ENCODE results near the gene PTK6.
A peak's percentile ranks its signal among the peaks of the same experiment; 100 is the strongest.

The PTK6 gene

GRCh38 chr20:63536997-63537524, at the start of gene PTK6:
TSS of gene PTK6 (minus strand) at chr20:63537376. CDS start at chr20:63537314, 62 bp downstream.
- H3K4me1 ChIP-seq (ENCODE audit: control insufficient read depth, low read depth, low read length): no peaks in the 10 kb centered on the region
- H3K36me3 ChIP-seq (ENCODE audit: control insufficient read depth, low read depth, low read length): no peaks in the 10 kb centered on the region
- no peak within 1 kb of the TSS for H3K9ac ChIP-seq (ENCODE audit: low read length)
- H3K4me3 ChIP-seq (ENCODE audit: low read length): peak within 1 kb of the TSS; percentile 40
- H3K9me3 ChIP-seq (ENCODE audit: control insufficient read depth, low read depth, low read length): no peaks in the 10 kb centered on the region
- no peak within 1 kb of the TSS for H3K27ac ChIP-seq (ENCODE audit: low read length)
- H3K27me3 ChIP-seq (ENCODE audit: control insufficient read depth, insufficient read depth, low read length): no peaks in the 10 kb centered on the region

- Histone ChIP-seq H3K4me3 (ENCODE audit: low read length) (no peak overlapping the region), H3K4me1 (ENCODE audit: control insufficient read depth, low read depth, low read length) (no peaks in the 10 kb centered on the region), H3K9me3 (ENCODE audit: control insufficient read depth, low read depth, low read length) (no peaks in the 10 kb centered on the region), H3K36me3 (ENCODE audit: control insufficient read depth, low read depth, low read length) (peaks cover 5% of the 10 kb centered on the region), H3K27ac (ENCODE audit: low read length) (no peak overlapping the region), H3K27me3 (ENCODE audit: control insufficient read depth, insufficient read depth, low read length) (no peaks in the 10 kb centered on the region), H3K9ac (ENCODE audit: low read length) (no peak overlapping the region)
Observed at GRCh38 chr20:63586797-63587196, 49.6 kb upstream of the PTK6 start.

GRCh38 chr20:63585616-63586565, 48.7 kb upstream of the PTK6 start:
- no peak overlapping the region for H3K27ac ChIP-seq (ENCODE audit: low read length)
- H3K36me3 ChIP-seq (ENCODE audit: control insufficient read depth, low read depth, low read length): peaks cover under 1% of the 10 kb centered on the region
- H3K4me1 ChIP-seq (ENCODE audit: control insufficient read depth, low read depth, low read length): no peaks in the 10 kb centered on the region
- H3K4me3 ChIP-seq (ENCODE audit: low read length): no peak overlapping the region
- no peak overlapping the region for H3K9ac ChIP-seq (ENCODE audit: low read length)
- no peaks in the 10 kb centered on the region for H3K9me3 ChIP-seq (ENCODE audit: control insufficient read depth, low read depth, low read length)
- no peaks in the 10 kb centered on the region for H3K27me3 ChIP-seq (ENCODE audit: control insufficient read depth, insufficient read depth, low read length)

GRCh38 chr20:63582382-63583063, 45.3 kb upstream of the PTK6 start:
- no peaks in the 10 kb centered on the region for H3K4me1 ChIP-seq (ENCODE audit: control insufficient read depth, low read depth, low read length)
- H3K27ac ChIP-seq (ENCODE audit: low read length): no peak overlapping the region
- no peaks in the 10 kb centered on the region for H3K27me3 ChIP-seq (ENCODE audit: control insufficient read depth, insufficient read depth, low read length)
- no peak overlapping the region for H3K4me3 ChIP-seq (ENCODE audit: low read length)
- no peaks in the 10 kb centered on the region for H3K9me3 ChIP-seq (ENCODE audit: control insufficient read depth, low read depth, low read length)
- H3K9ac ChIP-seq (ENCODE audit: low read length): no peak overlapping the region
- H3K36me3 ChIP-seq (ENCODE audit: control insufficient read depth, low read depth, low read length): no peaks in the 10 kb centered on the region

GRCh38 chr20:63580796-63581461, 43.8 kb upstream of the PTK6 start:
- no peak overlapping the region for H3K9ac ChIP-seq (ENCODE audit: low read length)
- no peaks in the 10 kb centered on the region for H3K4me1 ChIP-seq (ENCODE audit: control insufficient read depth, low read depth, low read length)
- H3K9me3 ChIP-seq (ENCODE audit: control insufficient read depth, low read depth, low read length): no peaks in the 10 kb centered on the region
- H3K4me3 ChIP-seq (ENCODE audit: low read length): no peak overlapping the region
- no peaks in the 10 kb centered on the region for H3K36me3 ChIP-seq (ENCODE audit: control insufficient read depth, low read depth, low read length)
- H3K27me3 ChIP-seq (ENCODE audit: control insufficient read depth, insufficient read depth, low read length): no peaks in the 10 kb centered on the region
- no peak overlapping the region for H3K27ac ChIP-seq (ENCODE audit: low read length)

GRCh38 chr20:63579017-63579694, 42.0 kb upstream of the PTK6 start:
- no peaks in the 10 kb centered on the region for H3K9me3 ChIP-seq (ENCODE audit: control insufficient read depth, low read depth, low read length)
- no peaks in the 10 kb centered on the region for H3K27me3 ChIP-seq (ENCODE audit: control insufficient read depth, insufficient read depth, low read length)
- H3K36me3 ChIP-seq (ENCODE audit: control insufficient read depth, low read depth, low read length): no peaks in the 10 kb centered on the region
- H3K27ac ChIP-seq (ENCODE audit: low read length): no peak overlapping the region
- no peak overlapping the region for H3K4me3 ChIP-seq (ENCODE audit: low read length)
- no peak overlapping the region for H3K9ac ChIP-seq (ENCODE audit: low read length)
- no peaks in the 10 kb centered on the region for H3K4me1 ChIP-seq (ENCODE audit: control insufficient read depth, low read depth, low read length)

- Histone ChIP-seq H3K4me3 (ENCODE audit: low read length) (no peak overlapping the region), H3K27ac (ENCODE audit: low read length) (no peak overlapping the region), H3K27me3 (ENCODE audit: control insufficient read depth, insufficient read depth, low read length) (peaks cover 3% of the 10 kb centered on the region), H3K4me1 (ENCODE audit: control insufficient read depth, low read depth, low read length) (no peaks in the 10 kb centered on the region), H3K9ac (ENCODE audit: low read length) (no peak overlapping the region), H3K36me3 (ENCODE audit: control insufficient read depth, low read depth, low read length) (no peaks in the 10 kb centered on the region), H3K9me3 (ENCODE audit: control insufficient read depth, low read depth, low read length) (no peaks in the 10 kb centered on the region)
Observed at GRCh38 chr20:63578224-63579016, 41.2 kb upstream of the PTK6 start.

GRCh38 chr20:63577317-63577894, 40.2 kb upstream of the PTK6 start:
- H3K9me3 ChIP-seq (ENCODE audit: control insufficient read depth, low read depth, low read length): no peaks in the 10 kb centered on the region
- H3K4me3 ChIP-seq (ENCODE audit: low read length): no peak overlapping the region
- peaks cover 6% of the 10 kb centered on the region for H3K27me3 ChIP-seq (ENCODE audit: control insufficient read depth, insufficient read depth, low read length)
- H3K36me3 ChIP-seq (ENCODE audit: control insufficient read depth, low read depth, low read length): no peaks in the 10 kb centered on the region
- no peak overlapping the region for H3K27ac ChIP-seq (ENCODE audit: low read length)
- no peaks in the 10 kb centered on the region for H3K4me1 ChIP-seq (ENCODE audit: control insufficient read depth, low read depth, low read length)
- no peak overlapping the region for H3K9ac ChIP-seq (ENCODE audit: low read length)

- H3K9ac ChIP-seq (ENCODE audit: low read length): no peak overlapping the region
- H3K36me3 ChIP-seq (ENCODE audit: control insufficient read depth, low read depth, low read length): no peaks in the 10 kb centered on the region
- no peaks in the 10 kb centered on the region for H3K9me3 ChIP-seq (ENCODE audit: control insufficient read depth, low read depth, low read length)
- H3K4me3 ChIP-seq (ENCODE audit: low read length): no peak overlapping the region
- peaks cover 6% of the 10 kb centered on the region for H3K27me3 ChIP-seq (ENCODE audit: control insufficient read depth, insufficient read depth, low read length)
- no peak overlapping the region for H3K27ac ChIP-seq (ENCODE audit: low read length)
- no peaks in the 10 kb centered on the region for H3K4me1 ChIP-seq (ENCODE audit: control insufficient read depth, low read depth, low read length)
Observed at GRCh38 chr20:63576311-63576710, 39.1 kb upstream of the PTK6 start.
